B cell (primary cell): ENCODE measurements around the gene TKT. TPM values are rescaled to one million over a fixed set of nuclear protein-coding genes. Genes with fewer than 3 reads are reported as not detected.
A peak's percentile ranks its signal among the peaks of the same experiment; 100 is the strongest.

ENCODE experiments used
- ATAC-seq: fragments of 200-7000 bp; cut with Tn5 transposase; one replicate; pipeline ENCODE4 v1.10.0; 2021; ENCODE audit warnings: low read depth, mild to moderate bottlenecking, moderate number of reproducible peaks, moderate library complexity
- CTCF ChIA-PET: fragments of 350-600 bp; sonication (Branson Sonifier 250); formaldehyde crosslinking; loops from one replicate; lab custom pipeline; 2021; ENCODE audit warnings: antibody characterized with exemption, inconsistent platforms; lab: Charles Lee
- POLR2A ChIA-PET: fragments of 350-600 bp; sonication (Branson Sonifier 250); formaldehyde crosslinking; loops from one replicate; lab custom pipeline; 2021; ENCODE audit warnings: antibody characterized with exemption; lab: Charles Lee
- DNase-seq: peaks from one replicate; pipeline ENCODE4 v3.0.0; 2013
- H2AFZ ChIP-seq: 2 replicates; pipeline ENCODE4 v1.6.1; 2012; ENCODE audit warnings: mild to moderate bottlenecking, low read depth, low read length; ENCODE audit not compliant: insufficient read depth, poor library complexity, severe bottlenecking
- H3K27ac ChIP-seq, 2 donors: 1 replicate in 1 of 2; 2 replicates in 1 of 2; pipeline ENCODE4 v1.5.1; 2012 to 2013; ENCODE audit warnings: low read length in 2 of 2, mild to moderate bottlenecking in 2 of 2, moderate library complexity in 1 of 2
- H3K27me3 ChIP-seq, 4 experiments: fragments of 200-600 bp in 1 of 4; sonication (generic) in 1 of 4; replicated peaks in 1 of 4; 1 replicate in 2 of 4; 2 replicates in 2 of 4; pipeline versions ENCODE4 v1.6.1 to v1.7.0; 2013 to 2016; ENCODE audit warnings: low read length in 3 of 4, mild to moderate bottlenecking in 2 of 4, mixed read lengths in 1 of 4, moderate library complexity in 1 of 4; ENCODE audit not compliant: insufficient read depth in 4 of 4, control insufficient read depth in 3 of 4; ENCODE audit errors: control extremely low read depth in 1 of 4
- H3K36me3 ChIP-seq, 2 experiments: replicated peaks in 1 of 2; 1 replicate in 1 of 2; 2 replicates in 1 of 2; pipeline versions ENCODE4 v1.6.1 to v1.7.1; 2013; ENCODE audit warnings: low read length in 1 of 2; ENCODE audit not compliant: insufficient read depth in 2 of 2, control insufficient read depth in 1 of 2; ENCODE audit errors: control extremely low read depth in 1 of 2, extremely low read depth in 1 of 2
- H3K4me1 ChIP-seq, 2 donors: fragments of 200-600 bp in 1 of 2; sonication (generic) in 1 of 2; 1 replicate in 1 of 2; 2 replicates in 1 of 2; pipeline versions ENCODE4 v1.5.1 to v1.6.1; 2013 to 2017; ENCODE audit warnings: low read length in 2 of 2; ENCODE audit not compliant: control insufficient read depth in 2 of 2, insufficient read depth in 2 of 2
- H3K4me2 ChIP-seq: replicated peaks from 2 replicates; pipeline ENCODE3; 2012; ENCODE audit warnings: mild to moderate bottlenecking, low read depth, low read length; ENCODE audit not compliant: poor library complexity, severe bottlenecking
- H3K4me3 ChIP-seq, 5 experiments: fragments of 200-600 bp in 1 of 5; sonication (generic) in 1 of 5; 1 replicate in 3 of 5; 2 replicates in 2 of 5; pipeline versions ENCODE4 v1.5.1 to v1.7.0; 2011 to 2016; ENCODE audit warnings: low read length in 4 of 5, mild to moderate bottlenecking in 4 of 5, low read depth in 2 of 5, control low read depth in 1 of 5, moderate library complexity in 1 of 5; ENCODE audit not compliant: insufficient read depth in 1 of 5; ENCODE audit errors: control extremely low read depth in 1 of 5, extremely low read depth in 1 of 5
- H3K79me2 ChIP-seq: fragments of 200-600 bp; sonication (generic); one replicate; pipeline ENCODE4 v1.6.0; 2016; ENCODE audit warnings: low read length; ENCODE audit not compliant: control insufficient read depth, insufficient read depth
- H3K9ac ChIP-seq: fragments of 200-600 bp; sonication (generic); 2 replicates; pipeline ENCODE4 v1.6.1; 2017; ENCODE audit warnings: mild to moderate bottlenecking, low read length, moderate library complexity
- H3K9me3 ChIP-seq, 3 donors: one replicate each; pipeline versions ENCODE4 v1.6.1 to v1.7.1; 2013; ENCODE audit warnings: low read length in 2 of 3; ENCODE audit not compliant: control insufficient read depth in 2 of 3, insufficient read depth in 1 of 3; ENCODE audit errors: control extremely low read depth in 1 of 3
- H4K20me1 ChIP-seq: 2 replicates; pipeline ENCODE4 v1.6.0; 2012; ENCODE audit warnings: mild to moderate bottlenecking, low read length; ENCODE audit not compliant: insufficient read depth, control insufficient read depth, poor library complexity, severe bottlenecking
- H3K27ac Mint-ChIP-seq: one replicate; pipeline ENCODE4 v1.8.0; 2021; ENCODE audit warnings: mixed read lengths
- H3K27me3 Mint-ChIP-seq: one replicate; pipeline ENCODE4 v1.8.0; 2021; ENCODE audit warnings: mixed read lengths
- H3K4me1 Mint-ChIP-seq: one replicate; pipeline ENCODE4 v1.8.0; 2021; ENCODE audit warnings: mixed read lengths
- H3K4me3 Mint-ChIP-seq: one replicate; pipeline ENCODE4 v1.8.0; 2021; ENCODE audit warnings: mixed read lengths
- H3K9me3 Mint-ChIP-seq: one replicate; pipeline ENCODE4 v1.8.0; 2022; ENCODE audit warnings: mixed read lengths; ENCODE audit not compliant: insufficient read depth
- CTCF ChIP-seq: fragments of 200-600 bp; IDR thresholded peaks from one replicate; pipeline ENCODE4 v1.8.0; 2022; ENCODE audit warnings: antibody characterized with exemption, mild to moderate bottlenecking
- EZH2 ChIP-seq: IDR thresholded peaks from 2 replicates; pipeline ENCODE4 v1.6.1; 2012; ENCODE audit warnings: borderline replicate concordance, low read depth, mild to moderate bottlenecking, moderate library complexity, low read length; ENCODE audit not compliant: insufficient read depth, poor library complexity, severe bottlenecking
- WGBS: methylation state at CpG from one replicate; pipeline ENCODE4 v1.1.5; 2013; ENCODE audit warnings: missing lambda C conversion rate; ENCODE audit not compliant: insufficient coverage; 5-methylcytosine and 5-hydroxymethylcytosine counted together
- intact Hi-C: fragments of 100-400 bp; cut with micrococcal nuclease; formaldehyde crosslinking; loops from one replicate; pipeline ENCODE4 v1.10.0; 2022
- polyA plus RNA-seq: library from polyadenylated mRNA; depleted of rRNA; stranded (reverse); fragments of >200 nt; gene quantifications from 2 replicates; pipeline ENCODE4 v1.2.3, GENCODE V29; 2012
- total RNA-seq, 2 donors: library from RNA; stranded (reverse); fragments of 120-200 nt in 1 of 2; gene quantifications; 1 replicate in 1 of 2; 2 replicates in 1 of 2; pipeline versions ENCODE4 v1.2.3 to v1.2.4, GENCODE V29; 2013 to 2022

The TKT gene
- total and polyA plus RNA-seq, 2 donors (not counting 1 experiment from before 2014, with no cell fraction given) = 69.5 to 81.0 TPM

- TF ChIP-seq CTCF (peak; percentile 99), EZH2 (no peak)
These were observed 59.9 kb downstream of the TKT start for GRCh38 chr3:53195602-53196574.

More at GRCh38 chr3:53195602-53196574, 59.9 kb downstream of the TKT start:
- H3K27me3 Mint-ChIP-seq = no peaks in the 10 kb centered on the region
- Histone ChIP-seq H3K36me3 (peaks cover 3 to 23% of the 10 kb centered on the region in 2 experiments), H3K9ac (no peak overlapping the region), H3K27ac (no peak overlapping the region), H3K9me3 (no peaks in the 10 kb centered on the region), H3K4me2 (peak overlapping the region; percentile 63), H3K79me2 (no peaks in the 10 kb centered on the region), H4K20me1 (no peaks in the 10 kb centered on the region), H3K27me3 (no peaks in the 10 kb centered on the region), H3K4me3 (no peak overlapping the region), H2AFZ (no peak overlapping the region), H3K4me1 (peaks cover 26 to 56% of the 10 kb centered on the region in 2 donors)
- peak; percentile 81 for DNase-seq
- CTCF ChIA-PET = interaction anchor here (0.7 to 9.5 kb wide), 30 partner anchors 9 to 350 kb away, joined by 3 to 318 read pairs (median 6); partner anchors contain the start of genes DCP1A and PRKCD
- H3K4me3 Mint-ChIP-seq = peak overlapping the region; percentile 21
- POLR2A ChIA-PET = interaction anchor here (0.5 to 2.3 kb wide), 5 partner anchors 22 to 82 kb away, joined by 3 to 12 read pairs (median 5); partner anchors contain the start of gene PRKCD
- 21% methylated on average over 30 of the region's 36 CpGs for WGBS
- H3K9me3 Mint-ChIP-seq = no peaks in the 10 kb centered on the region
- peak; percentile 62 for ATAC-seq
- intact Hi-C loops = loop anchor here (1.0 to 2.0 kb wide), 7 partner anchors 16 to 345 kb away; partner anchors contain the start of gene RFT1
- no peak overlapping the region for H3K27ac Mint-ChIP-seq
- H3K4me1 Mint-ChIP-seq = peaks cover 35% of the 10 kb centered on the region
